ENCODE data around the gene SLC22A31. TPM values are rescaled to one million over a fixed set of nuclear protein-coding genes. Genes with fewer than 3 reads are reported as not detected.
"Not testable (repeated sequence)": the region's sequence is repeated elsewhere in the genome, so short reads cannot be mapped to it uniquely, and the experiment has no call there.

Gene SLC22A31
- total RNA-seq, 1 donor from 2014 or later: 2.6 TPM

GRCh38 chr16:89168381-89169189, 31.8 kb downstream of the SLC22A31 start:
- no peak for DNase-seq (ENCODE audit: low spot score)
- Mint-ChIP-seq H3K4me3 (no peak overlapping the region), H3K4me1 (ENCODE audit: low read depth) (peaks cover 6% of the 10 kb centered on the region), H3K27ac (no peak overlapping the region), H3K9me3 (no peaks in the 10 kb centered on the region), H3K27me3 (ENCODE audit: insufficient read depth) (no peaks in the 10 kb centered on the region), H3K36me3 (ENCODE audit: low read depth) (no peaks in the 10 kb centered on the region)
- intact Hi-C loops (cut with micrococcal nuclease): no loop called here

- Mint-ChIP-seq H3K36me3 (ENCODE audit: low read depth) (no peaks in the 10 kb centered on the region), H3K9me3 (no peaks in the 10 kb centered on the region), H3K27ac (no peak overlapping the region)
These were observed 32.9 kb downstream of the SLC22A31 start for GRCh38 chr16:89167425-89167941.

GRCh38 chr16:89166696-89167424, 33.5 kb downstream of the SLC22A31 start:
- peaks cover 6% of the 10 kb centered on the region for H3K4me1 Mint-ChIP-seq (ENCODE audit: low read depth)
- no peaks in the 10 kb centered on the region for H3K27me3 Mint-ChIP-seq (ENCODE audit: insufficient read depth)
- DNase-seq (ENCODE audit: low spot score): no peak
- H3K9me3 Mint-ChIP-seq: no peaks in the 10 kb centered on the region
- H3K27ac Mint-ChIP-seq: no peak overlapping the region
- intact Hi-C loops (cut with micrococcal nuclease): loop anchor here (1.0 to 2.0 kb wide), 5 partner anchors 225 to 430 kb away; partner anchors contain the start of gene TRAPPC2L
- H3K4me3 Mint-ChIP-seq: no peak overlapping the region
- H3K36me3 Mint-ChIP-seq (ENCODE audit: low read depth): no peaks in the 10 kb centered on the region

More at GRCh38 chr16:89167425-89167941, 32.9 kb downstream of the SLC22A31 start:
- Mint-ChIP-seq H3K4me3 (no peak overlapping the region), H3K27me3 (ENCODE audit: insufficient read depth) (no peaks in the 10 kb centered on the region), H3K4me1 (ENCODE audit: low read depth) (peaks cover 6% of the 10 kb centered on the region)
- intact Hi-C loops (cut with micrococcal nuclease): loop anchor here (1.0 to 2.0 kb wide), 5 partner anchors 225 to 430 kb away; partner anchors contain the start of gene TRAPPC2L
- DNase-seq (ENCODE audit: low spot score): peak; percentile 76

DNA sequence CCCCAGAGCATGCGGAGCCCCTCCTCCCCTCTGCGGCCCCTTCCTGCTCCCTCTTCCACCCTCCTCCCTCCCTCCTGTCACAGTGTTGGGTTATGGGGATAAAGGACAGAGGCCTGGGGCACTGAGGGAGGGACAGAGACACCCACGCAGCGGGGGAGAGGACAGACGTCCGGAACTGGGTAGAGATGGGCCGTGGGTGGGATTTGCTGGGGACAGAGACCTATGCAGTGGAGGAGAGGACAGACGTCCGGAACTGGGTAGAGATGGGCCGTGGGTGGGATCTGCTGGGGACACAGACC, 34.7 kb downstream of the SLC22A31 start:
- H3K36me3 Mint-ChIP-seq (ENCODE audit: low read depth); H3K4me3 Mint-ChIP-seq; H3K9me3 Mint-ChIP-seq; DNase-seq (ENCODE audit: low spot score); intact Hi-C loops (cut with micrococcal nuclease); H3K27ac Mint-ChIP-seq; H3K27me3 Mint-ChIP-seq (ENCODE audit: insufficient read depth); H3K4me1 Mint-ChIP-seq (ENCODE audit: low read depth): not testable (repeated sequence)

GRCh38 chr16:89164847-89165680, 35.3 kb downstream of the SLC22A31 start:
- Mint-ChIP-seq H3K27ac (no peak overlapping the region), H3K9me3 (no peaks in the 10 kb centered on the region), H3K4me3 (no peak overlapping the region), H3K36me3 (ENCODE audit: low read depth) (no peaks in the 10 kb centered on the region), H3K27me3 (ENCODE audit: insufficient read depth) (no peaks in the 10 kb centered on the region), H3K4me1 (ENCODE audit: low read depth) (no peaks in the 10 kb centered on the region)
- no peak for DNase-seq (ENCODE audit: low spot score)
- intact Hi-C loops (cut with micrococcal nuclease): no loop called here

- no peaks in the 10 kb centered on the region for H3K27me3 Mint-ChIP-seq (ENCODE audit: insufficient read depth)
- H3K36me3 Mint-ChIP-seq (ENCODE audit: low read depth): no peaks in the 10 kb centered on the region
- no peak overlapping the region for H3K27ac Mint-ChIP-seq
- no peaks in the 10 kb centered on the region for H3K9me3 Mint-ChIP-seq
- H3K4me1 Mint-ChIP-seq (ENCODE audit: low read depth): no peaks in the 10 kb centered on the region
- no peak for DNase-seq (ENCODE audit: low spot score)
- H3K4me3 Mint-ChIP-seq: no peak overlapping the region
- intact Hi-C loops (cut with micrococcal nuclease): no loop called here
These were observed 35.9 kb downstream of the SLC22A31 start for GRCh38 chr16:89164436-89164835.

DNA sequence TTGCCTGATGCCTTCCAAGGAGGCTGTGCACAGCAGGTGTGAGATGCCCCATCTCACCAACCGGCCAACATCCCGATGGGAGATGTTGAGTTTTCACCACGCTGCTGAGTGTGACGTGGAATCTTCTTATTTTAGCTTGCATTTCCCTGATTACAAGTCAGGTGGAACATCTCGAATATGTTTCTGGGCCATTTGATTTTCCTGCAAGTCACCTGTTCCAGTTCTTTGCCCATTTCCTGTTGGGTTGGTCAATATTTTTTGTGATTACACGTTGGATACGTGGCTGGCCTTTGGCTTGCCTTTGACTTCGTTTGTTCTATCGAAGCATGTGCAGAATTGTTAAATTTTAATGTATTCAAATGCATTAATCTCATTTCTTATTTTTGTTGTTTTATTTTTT, 37.0 kb downstream of the SLC22A31 start:
- Mint-ChIP-seq H3K27ac (no peak overlapping the region), H3K4me1 (ENCODE audit: low read depth) (no peaks in the 10 kb centered on the region), H3K9me3 (peaks cover 2% of the 10 kb centered on the region), H3K27me3 (ENCODE audit: insufficient read depth) (no peaks in the 10 kb centered on the region), H3K4me3 (no peak overlapping the region), H3K36me3 (ENCODE audit: low read depth) (no peaks in the 10 kb centered on the region)
- intact Hi-C loops (cut with micrococcal nuclease): no loop called here
- no peak for DNase-seq (ENCODE audit: low spot score)

GRCh38 chr16:89161763-89162713, 38.3 kb downstream of the SLC22A31 start:
- Mint-ChIP-seq H3K4me1 (ENCODE audit: low read depth) (no peaks in the 10 kb centered on the region), H3K9me3 (peaks cover 4% of the 10 kb centered on the region), H3K4me3 (no peak overlapping the region), H3K27me3 (ENCODE audit: insufficient read depth) (no peaks in the 10 kb centered on the region), H3K36me3 (ENCODE audit: low read depth) (no peaks in the 10 kb centered on the region), H3K27ac (no peak overlapping the region)
- DNase-seq (ENCODE audit: low spot score): no peak
- intact Hi-C loops (cut with micrococcal nuclease): no loop called here

- Mint-ChIP-seq H3K4me3 (no peak overlapping the region), H3K4me1 (ENCODE audit: low read depth) (no peaks in the 10 kb centered on the region)
- intact Hi-C loops (cut with micrococcal nuclease): no loop called here
These were observed 39.2 kb downstream of the SLC22A31 start for GRCh38 chr16:89160977-89161701.

GRCh38 chr16:89159850-89160354, 40.4 kb downstream of the SLC22A31 start:
- intact Hi-C loops (cut with micrococcal nuclease): no loop called here

More at GRCh38 chr16:89160977-89161701, 39.2 kb downstream of the SLC22A31 start:
- no peak for DNase-seq (ENCODE audit: low spot score)
- no peaks in the 10 kb centered on the region for H3K27me3 Mint-ChIP-seq (ENCODE audit: insufficient read depth)
- H3K36me3 Mint-ChIP-seq (ENCODE audit: low read depth): no peaks in the 10 kb centered on the region
- H3K27ac Mint-ChIP-seq: no peak overlapping the region
- peaks cover 4% of the 10 kb centered on the region for H3K9me3 Mint-ChIP-seq

DNA sequence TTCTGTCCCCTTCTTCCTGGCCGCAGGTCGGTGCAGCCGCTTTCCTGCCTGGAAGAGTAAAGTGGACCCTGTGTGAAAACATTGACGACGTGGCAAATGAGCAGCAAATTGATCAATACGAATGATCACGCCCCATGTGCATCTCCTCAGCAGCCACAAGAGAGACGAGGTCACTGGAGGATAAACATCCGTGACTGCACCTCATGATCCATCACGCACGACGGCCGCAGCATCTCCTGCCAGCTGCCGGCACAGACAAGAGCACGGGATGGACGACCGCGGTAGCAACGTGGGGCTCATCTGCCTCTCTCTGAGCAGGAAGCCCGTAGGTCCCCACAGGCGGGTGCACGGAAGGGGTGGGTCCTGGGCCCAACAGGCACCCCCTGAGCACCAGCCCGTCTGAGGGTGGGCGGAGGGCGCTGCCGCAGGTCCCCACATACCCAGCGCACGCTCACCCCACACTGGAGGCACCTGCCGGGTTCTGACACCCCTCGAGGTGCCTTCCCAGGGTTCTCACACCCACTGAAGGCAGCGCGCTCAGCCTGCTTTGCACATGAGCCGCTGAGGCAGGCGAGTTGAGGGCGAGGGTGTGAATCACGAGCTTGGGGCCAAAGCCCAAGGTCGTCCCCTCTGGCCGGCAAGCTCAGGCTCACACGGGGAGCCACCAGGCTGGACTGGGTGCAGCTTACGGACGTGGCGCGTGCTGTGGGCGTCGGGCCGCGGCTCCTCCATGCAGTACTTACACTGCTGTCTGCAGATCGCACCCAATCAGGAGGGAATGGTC, 41.1 kb downstream of the SLC22A31 start:
- Mint-ChIP-seq H3K4me3 (no peak overlapping the region), H3K27me3 (ENCODE audit: insufficient read depth) (no peaks in the 10 kb centered on the region), H3K27ac (no peak overlapping the region), H3K9me3 (peaks cover 4% of the 10 kb centered on the region), H3K36me3 (ENCODE audit: low read depth) (no peaks in the 10 kb centered on the region), H3K4me1 (ENCODE audit: low read depth) (no peaks in the 10 kb centered on the region)
- intact Hi-C loops (cut with micrococcal nuclease): no loop called here
- no peak for DNase-seq (ENCODE audit: low spot score)

More at GRCh38 chr16:89159850-89160354, 40.4 kb downstream of the SLC22A31 start:
- Mint-ChIP-seq H3K9me3 (peaks cover 4% of the 10 kb centered on the region), H3K27ac (no peak overlapping the region), H3K4me3 (no peak overlapping the region), H3K4me1 (ENCODE audit: low read depth) (no peaks in the 10 kb centered on the region), H3K36me3 (ENCODE audit: low read depth) (no peaks in the 10 kb centered on the region), H3K27me3 (ENCODE audit: insufficient read depth) (no peaks in the 10 kb centered on the region)
- DNase-seq (ENCODE audit: low spot score): no peak

Data from activated T-helper 1 cell treated with anti-CD3 and anti-CD28 coated beads, Interleukin-12 subunit alpha, Interleukin-12 subunit beta, Interleukin-2, Interleukin-4 antibody, amounts not matched to agents 30 ng/mL and 10 ng/mL and 1 ng/mL, durations not matched to agents 14 hours and 24 hours and 36 hours (primary cell).